ENCODE measurements around the gene HOXB1. TPM values are rescaled to one million over a fixed set of nuclear protein-coding genes. Genes with fewer than 3 reads are reported as not detected.

HOXB1 gene
- total RNA-seq, 1 donor, result not detected

DNA sequence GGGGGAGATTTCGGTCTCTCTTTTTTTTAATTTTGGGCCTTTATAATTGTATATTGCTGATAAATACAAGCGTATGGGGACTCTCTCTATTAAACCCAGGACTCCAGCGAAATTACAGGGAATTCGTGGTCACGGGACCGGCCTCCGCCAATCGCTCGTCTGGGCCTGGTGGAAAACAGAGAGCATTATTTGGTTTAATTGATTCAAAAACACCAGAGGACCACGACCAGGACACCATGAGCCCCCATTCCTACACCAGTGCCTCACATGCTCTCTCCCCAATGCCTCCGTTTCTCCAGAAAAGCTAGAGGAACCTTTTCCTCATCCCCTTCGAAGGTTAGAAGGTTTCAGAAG lies 14.2 kb upstream of the HOXB1 start, which contains the start of gene HOXB2:
HOXB2 (minus strand) TSS at position 88 of the 354 bp plus-strand sequence. CDS start 198 bp downstream, outside the sequence.
- DNase-seq (ENCODE audit: low read depth), result no peak
- peak within 1 kb of the TSS; percentile 72 for H3K4me3 ChIP-seq (ENCODE audit: low read depth, low read length)
- TF ChIP-seq, protein P1, sequence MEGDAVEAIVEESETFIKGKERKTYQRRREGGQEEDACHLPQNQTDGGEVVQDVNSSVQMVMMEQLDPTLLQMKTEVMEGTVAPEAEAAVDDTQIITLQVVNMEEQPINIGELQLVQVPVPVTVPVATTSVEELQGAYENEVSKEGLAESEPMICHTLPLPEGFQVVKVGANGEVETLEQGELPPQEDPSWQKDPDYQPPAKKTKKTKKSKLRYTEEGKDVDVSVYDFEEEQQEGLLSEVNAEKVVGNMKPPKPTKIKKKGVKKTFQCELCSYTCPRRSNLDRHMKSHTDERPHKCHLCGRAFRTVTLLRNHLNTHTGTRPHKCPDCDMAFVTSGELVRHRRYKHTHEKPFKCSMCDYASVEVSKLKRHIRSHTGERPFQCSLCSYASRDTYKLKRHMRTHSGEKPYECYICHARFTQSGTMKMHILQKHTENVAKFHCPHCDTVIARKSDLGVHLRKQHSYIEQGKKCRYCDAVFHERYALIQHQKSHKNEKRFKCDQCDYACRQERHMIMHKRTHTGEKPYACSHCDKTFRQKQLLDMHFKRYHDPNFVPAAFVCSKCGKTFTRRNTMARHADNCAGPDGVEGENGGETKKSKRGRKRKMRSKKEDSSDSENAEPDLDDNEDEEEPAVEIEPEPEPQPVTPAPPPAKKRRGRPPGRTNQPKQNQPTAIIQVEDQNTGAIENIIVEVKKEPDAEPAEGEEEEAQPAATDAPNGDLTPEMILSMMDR (IDR thresholded peaks at IDR 0.05; ENCODE audit: insufficient read depth, low read depth, low read length), result no peak

DNA sequence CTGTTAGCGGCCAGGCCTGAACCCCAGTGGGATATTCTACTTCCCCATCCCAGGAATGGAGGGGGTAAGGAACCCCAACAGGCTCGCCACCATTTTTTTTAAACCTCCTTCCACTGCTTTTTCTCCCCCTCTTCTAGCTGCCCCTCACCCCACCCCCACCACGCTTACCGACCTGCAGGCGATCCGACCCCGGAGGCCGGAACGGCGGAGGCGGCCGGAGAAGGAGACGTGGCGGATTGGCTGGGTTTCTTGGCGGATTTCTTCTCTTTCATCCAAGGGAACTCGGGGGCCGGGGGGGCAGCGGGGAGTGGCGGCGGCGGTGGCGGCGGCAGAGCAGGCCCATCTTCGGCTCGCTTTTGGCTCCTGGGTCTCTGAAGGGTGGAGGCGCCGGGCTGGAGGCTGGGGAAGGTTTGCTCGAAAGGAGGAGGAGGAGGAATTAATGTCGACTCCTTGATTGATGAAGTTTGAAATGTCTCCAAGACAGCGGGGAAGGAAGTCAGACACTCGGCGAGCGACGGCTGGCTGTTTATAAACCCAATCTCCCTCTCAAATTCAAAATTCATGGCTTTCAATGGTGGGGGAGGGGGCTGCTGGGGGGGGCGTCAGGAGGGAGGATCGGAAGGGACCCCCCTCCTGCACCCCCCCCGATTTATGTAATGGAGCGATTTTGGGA lies 13.7 kb upstream of the HOXB1 start:
- TF ChIP-seq, protein P1 (IDR thresholded peaks at IDR 0.05; ENCODE audit: insufficient read depth, low read depth, low read length), result no peak
- DNase-seq (ENCODE audit: low read depth), result peak; percentile 82
- peak overlapping the region; percentile 72 for H3K4me3 ChIP-seq (ENCODE audit: low read depth, low read length)

DNA sequence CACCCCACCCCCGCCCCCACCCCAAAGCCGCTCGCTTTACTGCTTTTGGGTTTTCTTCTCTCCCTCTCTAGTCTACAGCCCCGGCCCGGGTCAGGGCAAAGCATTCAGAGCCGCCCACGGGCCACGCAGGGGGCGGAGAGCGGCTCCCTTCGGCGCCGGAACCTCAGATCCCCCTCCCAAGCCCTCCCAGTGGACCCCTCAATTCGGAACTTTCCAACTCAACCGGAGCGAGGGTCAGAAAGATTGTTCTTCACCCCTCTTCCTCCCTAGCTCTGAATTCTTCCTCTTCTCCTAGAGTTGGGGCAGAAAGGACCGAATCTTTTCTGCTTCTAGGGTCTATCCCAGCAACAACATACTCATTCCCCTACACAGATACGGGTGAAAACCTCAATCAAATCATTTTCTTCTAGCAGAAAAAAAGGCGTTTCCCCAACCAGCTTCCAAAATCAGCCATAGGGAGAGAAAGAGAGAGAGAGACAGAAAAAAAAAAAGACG lies 13.1 kb upstream of the HOXB1 start:
- TF ChIP-seq, protein P1 (IDR thresholded peaks at IDR 0.05; ENCODE audit: insufficient read depth, low read depth, low read length), result no peak
- no peak for DNase-seq (ENCODE audit: low read depth)
- peak overlapping the region; percentile 72 for H3K4me3 ChIP-seq (ENCODE audit: low read depth, low read length)

DNA sequence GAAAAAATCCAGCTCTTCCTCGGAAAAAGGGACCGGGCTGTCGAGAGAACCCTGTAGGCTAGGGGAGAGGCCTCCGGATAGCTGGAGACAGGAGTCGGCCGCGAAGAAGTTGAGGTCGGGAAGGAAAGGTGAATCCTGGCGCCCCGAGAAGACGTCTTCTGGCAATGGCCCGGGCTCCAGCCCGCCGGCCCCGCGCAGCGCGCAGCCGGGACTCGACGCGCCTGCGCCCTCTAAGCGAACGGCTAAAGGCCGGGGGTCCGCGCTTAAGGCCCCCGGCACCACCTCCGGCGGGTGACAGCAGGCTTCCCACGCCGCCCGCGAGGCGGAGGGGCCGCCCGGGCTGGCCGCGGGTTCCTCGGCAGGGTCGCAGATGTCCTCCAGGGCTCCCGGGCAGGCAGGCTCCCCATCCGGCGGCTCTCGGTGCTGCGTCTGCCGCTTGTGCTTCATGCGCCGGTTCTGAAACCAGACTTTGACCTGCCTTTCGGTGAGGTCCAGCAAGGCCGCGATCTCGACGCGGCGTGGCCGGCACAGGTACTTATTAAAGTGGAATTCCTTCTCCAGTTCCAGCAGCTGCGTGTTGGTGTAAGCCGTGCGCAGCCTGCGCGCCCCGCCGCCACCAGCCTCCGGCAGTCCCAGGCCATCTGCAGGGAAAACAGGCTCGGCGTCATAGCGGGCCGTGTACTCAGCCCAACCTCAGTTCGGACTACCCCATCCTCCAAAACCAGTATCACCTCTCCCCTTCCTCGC lies 12.5 kb upstream of the HOXB1 start:
- TF ChIP-seq, protein P1 (IDR thresholded peaks at IDR 0.05; ENCODE audit: insufficient read depth, low read depth, low read length), result no peak
- peak; percentile 65 for DNase-seq (ENCODE audit: low read depth)
- peak overlapping the region; percentile 72 for H3K4me3 ChIP-seq (ENCODE audit: low read depth, low read length)

DNA sequence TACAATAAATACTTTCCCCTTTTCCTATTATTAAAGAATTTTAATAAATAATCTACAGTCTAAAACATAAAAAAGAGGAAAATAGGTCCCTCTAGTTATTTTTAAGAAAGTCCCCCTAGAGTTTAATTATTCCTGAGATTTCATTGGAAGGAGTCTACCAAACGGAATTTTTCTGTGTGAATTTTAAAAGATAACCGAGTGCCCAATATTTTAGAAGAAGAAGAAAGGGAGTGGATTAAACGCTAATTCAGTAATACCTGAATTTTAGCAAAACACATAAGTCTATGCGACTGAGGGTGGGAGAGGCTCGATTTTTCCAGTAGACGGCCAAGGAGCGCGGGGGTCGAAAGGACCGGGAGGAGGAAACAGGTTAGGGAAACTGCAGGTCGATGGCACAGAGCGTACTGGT lies 11.9 kb upstream of the HOXB1 start:
- TF ChIP-seq, protein P1 (IDR thresholded peaks at IDR 0.05; ENCODE audit: insufficient read depth, low read depth, low read length), result peak; percentile 1
- H3K4me3 ChIP-seq (ENCODE audit: low read depth, low read length), result peak overlapping the region; percentile 72
- DNase-seq (ENCODE audit: low read depth), result no peak

DNA sequence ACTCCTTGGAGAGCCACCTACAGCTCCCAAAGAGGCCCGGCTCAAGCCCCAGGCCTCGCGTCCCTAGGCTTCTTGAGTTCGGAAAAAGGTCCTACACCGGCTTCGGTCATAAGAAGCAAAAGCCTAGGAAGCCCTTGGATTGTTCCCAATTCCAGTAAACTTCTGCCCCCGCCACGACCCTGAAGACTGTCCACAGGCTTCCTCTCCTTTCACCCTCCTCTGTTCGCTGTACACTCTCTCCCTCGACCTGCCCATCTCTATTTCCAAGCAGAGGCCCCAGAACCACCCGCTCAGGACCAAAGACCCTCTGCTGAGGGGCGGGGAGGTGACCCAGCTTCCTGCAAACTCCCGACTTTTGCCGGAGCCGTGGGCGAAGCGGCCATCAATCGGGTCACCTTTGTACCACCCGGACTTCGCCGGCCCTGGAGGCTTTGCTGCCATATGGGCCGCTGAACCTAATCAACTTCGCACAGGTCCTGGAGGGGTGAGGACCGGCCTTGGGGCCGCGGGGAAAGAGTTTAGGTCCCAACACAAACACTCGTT lies 11.4 kb upstream of the HOXB1 start:
- TF ChIP-seq, protein P1 (IDR thresholded peaks at IDR 0.05; ENCODE audit: insufficient read depth, low read depth, low read length), result no peak
- peak overlapping the region; percentile 72 for H3K4me3 ChIP-seq (ENCODE audit: low read depth, low read length)
- DNase-seq (ENCODE audit: low read depth), result peak; percentile 43
